OCI-LY7 (cell line): ENCODE results near the gene AGBL1. TPM values are rescaled to one million over a fixed set of nuclear protein-coding genes. Genes with fewer than 3 reads are reported as not detected.

Source experiments
- BruUV-seq: library from RNA; stranded (reverse); fragments of 400-500 nt; replicated peaks from 2 replicates; lab custom pipeline; 2021; lab: Mats Ljungman, UMichigan
- CTCF ChIA-PET: fragments of 300-600 bp; sonication (Branson Sonifier 250); formaldehyde crosslinking; loops from one replicate; lab custom pipeline; 2022; ENCODE audit warnings: antibody characterized with exemption; ENCODE audit not compliant: unreplicated experiment; lab: Charles Lee
- POLR2A ChIA-PET: fragments of 300-600 bp; sonication (Branson Sonifier 250); formaldehyde crosslinking; loops from one replicate; lab custom pipeline; 2022; ENCODE audit warnings: antibody characterized with exemption; lab: Charles Lee
- DNase-seq: peaks from one replicate; pipeline ENCODE4 v3.0.0-alpha.2; 2015; ENCODE audit warnings: low spot score
- H2AFZ ChIP-seq: fragments of 200-600 bp; sonication (generic), shearing (Covaris generic); 2 replicates; pipeline ENCODE4 v1.6.1; 2014; ENCODE audit warnings: mild to moderate bottlenecking, antibody characterized with exemption, low read length, moderate library complexity
- H3K27ac ChIP-seq: fragments of 200-600 bp; sonication (generic); 2 replicates; pipeline ENCODE4 v1.5.1; 2014; ENCODE audit warnings: mixed run types, low read depth, mild to moderate bottlenecking, moderate library complexity, low read length, inconsistent platforms; ENCODE audit not compliant: poor library complexity, severe bottlenecking
- H3K36me3 ChIP-seq: fragments of 200-600 bp; sonication (generic); 2 replicates; pipeline ENCODE4 v1.6.1; 2014; ENCODE audit warnings: mild to moderate bottlenecking, antibody characterized with exemption, low read length, moderate library complexity, mixed read lengths; ENCODE audit not compliant: insufficient read depth
- H3K4me1 ChIP-seq: fragments of 200-600 bp; sonication (generic); 2 replicates; pipeline ENCODE4 v1.5.1; 2014; ENCODE audit warnings: mild to moderate bottlenecking, low read length; ENCODE audit not compliant: insufficient read depth, poor library complexity, severe bottlenecking
- H3K4me2 ChIP-seq: fragments of 200-600 bp; sonication (generic); 2 replicates; pipeline ENCODE4 v1.6.1; 2014; ENCODE audit warnings: mild to moderate bottlenecking, low read length
- H3K4me3 ChIP-seq: fragments of 200-600 bp; sonication (generic); 2 replicates; pipeline ENCODE4 v1.5.1; 2014; ENCODE audit warnings: mild to moderate bottlenecking, low read depth, low read length; ENCODE audit not compliant: poor library complexity, severe bottlenecking
- H3K79me2 ChIP-seq: fragments of 200-600 bp; sonication (generic); 2 replicates; pipeline ENCODE4 v1.6.1; 2016; ENCODE audit warnings: low read depth, mild to moderate bottlenecking, low read length, moderate library complexity, mixed read lengths; ENCODE audit not compliant: insufficient read depth
- H3K9me2 ChIP-seq: fragments of 200-600 bp; sonication (generic); 2 replicates; pipeline ENCODE4 v1.6.1; 2016; ENCODE audit warnings: mild to moderate bottlenecking, low read length, mixed read lengths; ENCODE audit not compliant: insufficient read depth
- H3K9me3 ChIP-seq: fragments of 200-600 bp; sonication (generic); 2 replicates; pipeline ENCODE4 v1.6.1; 2014; ENCODE audit warnings: mild to moderate bottlenecking, mixed run types, low read length, mixed read lengths
- H4K20me1 ChIP-seq: fragments of 200-600 bp; sonication (generic); 2 replicates; pipeline ENCODE4 v1.6.1; 2014; ENCODE audit warnings: mild to moderate bottlenecking, antibody characterized with exemption, low read length, moderate library complexity, mixed read lengths; ENCODE audit not compliant: insufficient read depth
- CTCF ChIP-seq: fragments of 200-600 bp; sonication (generic); conservative IDR thresholded peaks from 2 replicates; pipeline ENCODE4 v1.5.1; 2014; ENCODE audit warnings: mild to moderate bottlenecking, antibody characterized with exemption, low read length, moderate library complexity, mixed read lengths
- EZH2phosphoT487 ChIP-seq: fragments of 200-600 bp; sonication (generic); IDR thresholded peaks from 2 replicates; pipeline ENCODE4 v1.6.1; 2018; ENCODE audit warnings: low read depth, borderline replicate concordance, mild to moderate bottlenecking, mixed run types, antibody characterized with exemption, low read length, moderate library complexity, mixed read lengths
- intact Hi-C: fragments of 100-400 bp; cut with micrococcal nuclease; formaldehyde crosslinking; loops from one replicate; pipeline ENCODE4 v1.10.0; 2022; ENCODE audit not compliant: unreplicated experiment
- total RNA-seq, 2 experiments: library from RNA; depleted of rRNA in 1 of 2; stranded (reverse); fragments of >200 nt in 1 of 2; shearing (Covaris generic) in 1 of 2; gene quantifications; 2 replicates each; pipeline ENCODE4 v1.2.3, GENCODE V29; 2014 to 2022

The AGBL1 gene
- total RNA-seq, 2 experiments from 2014 or later, result not detected

GRCh38 chr15:86082619-86083380, 3.1 kb downstream of the AGBL1 start:
- Histone ChIP-seq H3K9me2 (no peaks in the 10 kb centered on the region), H3K27ac (no peak overlapping the region), H3K4me1 (no peaks in the 10 kb centered on the region), H3K79me2 (no peaks in the 10 kb centered on the region), H3K4me2 (no peak overlapping the region), H4K20me1 (no peaks in the 10 kb centered on the region), H3K4me3 (no peak overlapping the region), H3K36me3 (no peaks in the 10 kb centered on the region), H2AFZ (no peak overlapping the region), H3K9me3 (no peaks in the 10 kb centered on the region)
- ChIA-PET POLR2A (interaction anchor here (0.7 kb wide), 1 partner anchor 192 kb away, joined by 3 read pairs; no protein-coding TSS in a partner anchor), CTCF (no interaction called here)
- DNase-seq, result no peak
- intact Hi-C loops, result no loop called here
- BruUV-seq, result no TSS peak
- TF ChIP-seq EZH2phosphoT487 (no peak), CTCF (no peak)

DNA sequence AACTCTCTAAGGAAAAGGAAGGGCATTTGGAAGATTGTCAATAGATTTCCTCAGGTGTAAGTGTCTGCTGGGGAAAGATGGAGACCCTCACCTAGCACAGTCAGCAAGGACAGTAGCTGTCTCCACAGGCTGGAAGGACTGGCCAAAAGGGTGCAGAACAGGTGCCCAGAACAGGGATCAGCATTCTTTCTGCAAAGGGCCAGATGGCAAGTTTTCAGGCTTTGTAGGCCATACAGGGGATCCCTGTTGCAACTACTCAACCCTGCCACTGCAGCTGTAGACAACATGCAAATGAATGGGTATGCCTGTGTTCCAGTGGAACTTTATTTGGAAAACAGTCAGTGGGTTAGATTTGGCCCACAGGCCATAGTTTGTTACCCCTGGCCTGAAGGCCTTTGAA, 8.1 kb downstream of the AGBL1 start:
- Histone ChIP-seq H3K4me2 (no peak overlapping the region), H3K4me3 (no peak overlapping the region), H4K20me1 (no peaks in the 10 kb centered on the region), H3K4me1 (no peaks in the 10 kb centered on the region), H3K79me2 (no peaks in the 10 kb centered on the region), H3K9me3 (no peaks in the 10 kb centered on the region), H2AFZ (no peak overlapping the region), H3K27ac (no peak overlapping the region), H3K9me2 (no peaks in the 10 kb centered on the region), H3K36me3 (no peaks in the 10 kb centered on the region)
- TF ChIP-seq EZH2phosphoT487, result no peak
- TF ChIP-seq CTCF, result no peak
- DNase-seq, result no peak
- ChIA-PET POLR2A (interaction anchor here (0.7 kb wide), 1 partner anchor 60 kb away, joined by 4 read pairs; no protein-coding TSS in a partner anchor), CTCF (no interaction called here)
- intact Hi-C loops, result no loop called here
- BruUV-seq, result no TSS peak

GRCh38 chr15:86089422-86089821, 9.8 kb downstream of the AGBL1 start:
- no TSS peak for BruUV-seq
- no peak for TF ChIP-seq CTCF
- no peak for TF ChIP-seq EZH2phosphoT487
- Histone ChIP-seq H4K20me1 (no peaks in the 10 kb centered on the region), H3K9me3 (no peaks in the 10 kb centered on the region), H3K9me2 (no peaks in the 10 kb centered on the region), H3K4me1 (no peaks in the 10 kb centered on the region), H3K4me3 (no peak overlapping the region), H2AFZ (no peak overlapping the region), H3K79me2 (no peaks in the 10 kb centered on the region), H3K27ac (no peak overlapping the region), H3K36me3 (no peaks in the 10 kb centered on the region), H3K4me2 (no peak overlapping the region)
- intact Hi-C loops, result no loop called here
- ChIA-PET CTCF (no interaction called here), POLR2A (no interaction called here)
- no peak for DNase-seq
